Testis (tissue), 2 donors: ENCODE measurements around the gene MOB1A.

Source experiments
- POLR2A ChIP-seq: fragments of 450-650 bp; IDR thresholded peaks from one replicate; pipeline ENCODE4 v1.6.1; 2017; ENCODE audit warnings: antibody characterized with exemption, mild to moderate bottlenecking, moderate library complexity
- TF ChIP-seq, protein P1 (sequence below), 3 experiments: fragments of 450-650 bp in 2 of 3; fragments of 200-600 bp in 1 of 3; sonication (generic) in 1 of 3; IDR thresholded peaks; one replicate each; pipeline ENCODE4 v1.5.1; 2016 to 2019; ENCODE audit warnings: antibody characterized with exemption in 3 of 3, mild to moderate bottlenecking in 2 of 3, moderate library complexity in 1 of 3

DNA sequence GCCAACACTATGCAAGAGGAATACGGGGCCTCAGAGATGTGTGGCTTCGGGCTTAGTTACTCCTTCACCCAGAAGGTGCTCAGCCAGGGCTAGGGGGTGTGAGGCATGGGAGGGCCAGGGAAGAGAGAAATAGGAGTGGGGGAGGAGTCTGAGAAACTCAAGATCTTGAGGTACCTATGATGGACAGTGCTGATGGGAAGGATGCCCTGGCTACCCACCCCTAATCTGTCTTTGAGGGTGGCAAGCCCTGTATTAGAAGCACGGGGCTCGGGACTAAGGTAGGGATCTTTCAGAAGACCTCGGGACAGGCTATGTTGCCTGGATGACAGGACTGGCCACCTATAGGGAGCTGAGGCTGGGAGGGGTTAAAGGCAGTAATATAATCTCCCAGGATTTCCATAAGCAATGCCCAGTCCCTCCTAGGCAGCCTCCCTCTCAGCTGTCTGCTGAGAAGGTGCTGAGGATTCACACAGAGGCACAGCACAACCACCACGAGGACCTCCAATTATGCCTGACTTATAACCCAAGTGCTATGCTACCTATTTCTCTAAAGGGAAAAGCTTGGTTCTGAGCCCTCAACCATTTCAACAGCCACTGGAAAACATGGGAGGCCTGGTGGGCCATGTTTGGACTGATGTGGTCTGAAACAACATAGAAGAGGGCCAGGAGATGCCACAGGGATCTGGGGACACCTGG is 43.1 kb upstream of the MOB1A start:
- TF ChIP-seq POLR2A: no peak
- TF ChIP-seq, protein P1, sequence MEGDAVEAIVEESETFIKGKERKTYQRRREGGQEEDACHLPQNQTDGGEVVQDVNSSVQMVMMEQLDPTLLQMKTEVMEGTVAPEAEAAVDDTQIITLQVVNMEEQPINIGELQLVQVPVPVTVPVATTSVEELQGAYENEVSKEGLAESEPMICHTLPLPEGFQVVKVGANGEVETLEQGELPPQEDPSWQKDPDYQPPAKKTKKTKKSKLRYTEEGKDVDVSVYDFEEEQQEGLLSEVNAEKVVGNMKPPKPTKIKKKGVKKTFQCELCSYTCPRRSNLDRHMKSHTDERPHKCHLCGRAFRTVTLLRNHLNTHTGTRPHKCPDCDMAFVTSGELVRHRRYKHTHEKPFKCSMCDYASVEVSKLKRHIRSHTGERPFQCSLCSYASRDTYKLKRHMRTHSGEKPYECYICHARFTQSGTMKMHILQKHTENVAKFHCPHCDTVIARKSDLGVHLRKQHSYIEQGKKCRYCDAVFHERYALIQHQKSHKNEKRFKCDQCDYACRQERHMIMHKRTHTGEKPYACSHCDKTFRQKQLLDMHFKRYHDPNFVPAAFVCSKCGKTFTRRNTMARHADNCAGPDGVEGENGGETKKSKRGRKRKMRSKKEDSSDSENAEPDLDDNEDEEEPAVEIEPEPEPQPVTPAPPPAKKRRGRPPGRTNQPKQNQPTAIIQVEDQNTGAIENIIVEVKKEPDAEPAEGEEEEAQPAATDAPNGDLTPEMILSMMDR (IDR thresholded peaks at IDR 0.05): no peak
